ENCODE data around the gene PHF10.
"Not testable (repeated sequence)": the region's sequence is repeated elsewhere in the genome, so short reads cannot be mapped to it uniquely, and the experiment has no call there.

Gene PHF10

DNA sequence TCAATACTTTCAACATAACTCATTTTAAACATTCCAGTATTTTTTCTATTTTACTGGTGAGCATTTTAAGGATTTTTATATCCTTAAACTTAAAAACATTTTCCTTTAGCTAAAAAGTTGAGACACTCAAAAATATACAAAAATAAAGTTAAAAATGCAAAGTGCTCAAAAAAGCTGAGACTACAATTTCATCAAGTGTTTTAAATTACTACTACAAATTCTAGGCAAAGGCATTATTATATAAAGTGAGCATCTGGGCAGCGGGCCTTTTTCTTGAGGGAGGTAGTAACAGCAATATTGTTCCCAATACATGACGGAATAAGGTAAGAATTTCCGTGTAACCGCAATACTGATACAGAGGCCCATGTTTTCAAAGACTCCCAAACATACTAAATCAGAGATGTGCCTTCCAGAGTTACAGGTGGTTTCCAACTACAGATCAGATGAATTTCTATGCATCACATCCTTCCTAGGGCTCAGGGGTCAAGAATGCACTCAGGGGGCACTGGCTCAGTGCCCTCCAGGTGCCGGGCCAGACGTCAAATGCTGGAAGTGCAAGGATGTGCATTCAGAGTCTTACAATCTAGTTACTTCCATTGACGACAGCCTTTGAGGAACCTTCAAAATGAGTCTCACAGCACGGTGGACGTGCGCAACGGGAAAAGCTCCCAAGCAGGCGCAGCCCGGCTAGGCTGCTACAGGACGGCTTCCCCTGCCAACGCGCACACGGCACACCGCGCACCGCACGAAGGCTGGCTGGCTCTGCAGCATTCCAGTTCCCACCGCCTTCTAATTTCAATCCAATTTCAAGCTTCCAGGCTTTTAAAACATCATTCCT, 1.7 kb downstream of the PHF10 start:
- peak; percentile 14 to 15 for DNase-seq

DNA sequence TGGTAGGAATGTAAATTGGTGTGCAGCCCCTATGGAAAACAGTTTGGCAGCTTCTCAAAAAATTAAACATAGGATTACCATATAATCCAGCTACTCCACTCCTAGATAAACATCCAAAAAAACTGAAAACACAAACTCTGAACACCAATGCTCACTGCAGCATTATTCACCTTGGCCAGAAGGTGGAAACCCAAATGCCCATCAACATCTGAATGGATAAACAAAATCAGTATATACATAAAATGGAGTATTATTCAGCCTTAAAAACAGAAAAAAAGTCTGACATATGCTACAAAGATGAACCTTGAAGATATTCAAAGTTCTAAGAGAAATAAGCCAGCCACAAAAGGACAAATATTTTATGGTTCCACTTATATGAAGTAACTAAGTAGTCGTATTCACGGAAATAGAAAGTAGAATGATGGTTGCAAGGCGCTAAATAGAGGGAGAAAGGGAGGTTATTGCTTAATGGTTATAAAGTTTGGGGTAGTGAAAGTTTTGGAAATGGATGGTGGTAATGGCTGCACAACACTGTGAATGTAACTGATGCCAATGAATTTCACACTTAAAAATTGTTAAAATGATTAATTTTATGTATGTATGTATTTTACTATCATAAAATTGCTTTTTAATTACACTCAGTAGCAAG, 4.0 kb downstream of the PHF10 start:
- DNase-seq, result no peak

DNA sequence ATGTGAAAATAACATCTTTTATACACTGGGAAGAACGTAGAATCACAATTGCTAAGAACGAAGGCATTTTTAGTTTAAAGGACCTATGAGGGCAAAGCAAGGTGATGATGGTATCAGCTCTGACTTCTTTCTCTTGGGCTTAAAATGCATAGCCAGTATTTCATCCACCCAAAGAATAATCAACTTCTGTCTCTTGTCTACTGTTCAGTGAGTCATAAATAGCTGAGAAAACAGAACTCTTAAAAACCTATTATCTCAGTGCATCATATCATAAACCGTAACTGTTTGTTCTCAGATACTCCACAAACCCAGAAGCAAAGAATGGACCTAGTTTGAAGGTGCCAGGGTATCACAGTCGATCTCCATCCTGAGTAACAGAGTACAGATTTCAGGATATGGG, 5.2 kb downstream of the PHF10 start:
- no peak for DNase-seq

DNA sequence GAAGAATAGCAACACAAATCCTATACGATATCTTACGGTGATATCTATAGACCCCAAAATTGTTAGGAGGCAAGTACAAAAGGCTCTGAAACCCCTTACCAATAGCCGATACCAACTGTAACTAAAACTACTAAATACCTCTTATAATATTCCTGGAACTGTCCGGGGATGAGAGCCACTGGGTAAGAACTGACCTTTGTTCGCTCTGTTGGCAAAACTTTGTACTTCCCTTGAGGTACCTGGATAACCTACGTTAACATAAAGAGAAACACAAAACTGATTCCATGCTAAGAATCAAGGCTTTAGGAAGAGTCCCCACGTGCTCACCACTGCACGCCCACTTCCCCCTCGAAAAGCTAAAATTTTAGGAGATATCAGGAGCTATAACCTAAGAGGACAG, 9.7 kb downstream of the PHF10 start:
- DNase-seq, result no peak

DNA sequence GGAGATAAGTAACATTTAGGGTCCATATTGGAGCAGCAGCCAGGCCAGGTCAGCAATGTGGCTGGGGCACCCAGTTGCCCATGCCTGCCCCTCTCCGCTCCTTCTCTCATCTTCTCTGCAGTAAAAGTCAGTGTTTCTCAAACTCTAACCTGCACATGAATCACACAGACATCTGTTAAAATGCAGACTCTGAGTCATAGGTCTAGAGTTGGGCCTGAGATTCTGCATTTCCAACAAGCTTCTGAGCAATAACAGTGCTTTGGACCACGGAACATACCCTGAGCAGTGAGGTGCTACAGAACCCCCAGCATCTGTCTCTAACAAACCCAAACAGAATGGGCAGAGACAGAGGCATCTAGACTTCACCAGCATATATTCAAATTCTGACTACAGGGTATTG, 10.1 kb downstream of the PHF10 start:
- DNase-seq, result no peak

DNA sequence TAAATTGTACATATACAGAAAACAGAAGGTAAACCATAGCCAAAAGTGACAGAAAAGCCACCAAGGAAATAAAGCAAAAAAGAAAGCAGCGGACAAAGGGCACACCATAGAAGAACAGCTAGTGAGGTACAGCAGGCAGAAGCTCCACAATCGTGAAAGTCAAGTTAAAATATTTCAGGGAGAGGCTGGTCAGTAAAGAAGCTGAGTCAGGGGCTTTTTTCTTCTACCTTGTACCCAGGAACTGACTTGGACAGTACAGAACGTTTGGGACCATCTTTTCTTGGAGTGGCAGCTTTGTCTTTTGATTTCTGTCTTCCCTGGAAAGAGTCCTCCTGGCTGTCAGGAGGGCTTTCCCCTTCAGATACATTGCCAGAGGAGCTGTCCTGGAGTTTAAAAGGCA, 14.3 kb downstream of the PHF10 start:
- DNase-seq, result no peak

DNA sequence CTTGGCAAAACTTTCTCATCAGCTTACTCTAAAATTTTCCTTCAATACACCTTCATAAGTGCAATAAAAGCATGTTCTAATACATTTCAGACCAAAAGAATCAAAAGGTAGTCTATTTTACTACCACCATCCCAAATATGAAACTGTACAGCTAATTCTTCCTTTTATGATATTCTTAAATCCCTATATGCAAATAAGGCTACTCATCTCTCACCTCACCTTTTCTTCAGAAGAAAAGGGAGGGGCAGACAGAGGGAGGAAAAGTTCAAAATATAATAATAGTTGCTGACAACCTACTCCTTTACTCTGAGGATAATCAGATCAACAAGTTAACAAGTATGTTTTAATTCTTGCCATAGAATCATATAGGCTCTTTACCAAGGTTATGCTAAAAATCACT, 15.0 kb downstream of the PHF10 start:
- DNase-seq, result no peak

DNA sequence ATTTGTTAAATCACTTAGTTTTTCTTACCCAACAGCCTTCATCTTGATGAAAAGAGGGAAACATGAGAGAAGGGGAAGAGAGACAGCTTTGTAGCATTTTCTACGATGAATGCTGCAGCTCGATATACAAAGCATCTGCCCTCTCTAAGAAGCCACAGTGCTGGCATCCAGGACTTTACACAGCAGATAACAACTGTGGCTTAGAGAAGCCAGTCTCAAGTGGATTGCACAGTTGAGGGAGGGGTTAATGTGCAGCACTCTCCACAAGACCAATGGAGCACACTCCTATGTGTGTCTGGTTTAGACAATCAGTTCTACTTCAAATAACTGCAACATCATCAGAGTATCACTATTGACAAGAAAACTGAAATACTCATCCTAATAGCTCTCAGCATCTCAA, 16.5 kb downstream of the PHF10 start:
- no peak for DNase-seq

DNA sequence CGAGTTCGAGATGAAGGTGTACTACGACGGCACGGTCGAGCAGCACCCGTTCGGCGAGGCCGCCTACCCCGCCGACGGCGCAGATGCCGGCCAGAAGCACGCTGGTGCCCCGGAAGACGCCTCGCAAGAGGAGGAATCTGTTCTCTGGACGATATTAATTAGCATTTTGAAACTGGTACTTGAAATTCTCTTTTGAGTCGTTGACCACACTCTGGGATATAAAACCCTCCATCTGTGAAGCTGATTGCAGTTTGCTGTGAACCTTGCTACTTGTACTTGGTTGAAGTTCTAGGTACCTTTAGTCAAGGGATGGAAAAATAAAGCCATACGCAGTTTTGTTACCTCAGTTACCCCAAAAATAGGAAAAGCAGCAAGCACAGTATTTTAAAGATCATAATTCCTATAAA, 21.5 kb downstream of the PHF10 start:
- DNase-seq, result no peak

DNA sequence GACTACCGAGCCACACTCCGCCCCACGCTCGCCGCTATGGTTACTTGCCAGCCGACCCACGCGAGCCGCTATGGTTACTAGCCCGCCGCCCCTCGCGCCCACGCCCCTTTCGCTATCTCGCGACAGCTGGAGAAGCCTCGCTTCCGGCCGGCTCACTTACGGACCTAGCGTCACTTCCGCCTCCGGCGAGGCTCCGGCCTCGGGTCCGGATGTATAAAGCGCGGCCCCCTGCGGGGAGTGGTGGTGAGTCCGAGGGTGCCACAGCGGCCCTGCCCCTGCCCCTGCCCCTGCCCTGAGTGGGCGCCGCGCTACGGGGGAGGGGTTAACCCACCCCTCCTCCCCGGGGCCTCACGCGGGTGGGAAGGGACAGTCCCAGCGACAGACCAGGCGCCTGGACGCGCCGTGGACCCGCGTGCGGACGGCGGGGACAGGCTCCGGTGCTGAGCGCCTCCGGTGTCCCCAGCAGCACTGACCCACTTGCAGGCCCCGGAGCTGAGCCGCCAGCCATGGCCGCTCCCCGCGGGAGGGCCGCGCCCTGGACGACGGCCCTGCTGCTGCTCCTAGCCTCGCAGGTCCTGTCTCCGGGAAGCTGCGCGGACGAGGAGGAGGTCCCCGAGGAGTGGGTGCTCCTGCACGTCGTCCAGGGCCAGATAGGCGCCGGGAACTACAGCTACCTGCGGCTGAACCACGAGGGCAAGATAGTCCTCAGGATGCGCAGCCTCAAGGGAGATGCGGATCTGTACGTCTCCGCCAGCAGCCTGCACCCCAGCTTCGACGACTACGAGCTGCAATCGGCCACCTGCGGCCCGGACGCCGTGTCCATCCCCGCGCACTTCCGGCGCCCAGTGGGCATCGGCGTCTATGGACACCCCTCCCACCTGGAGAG, 22.1 kb downstream of the PHF10 start, which contains the start of the genes C6orf120 and WDR27:
Gene C6orf120, plus strand, starts transcription at position 173 of the 886 bp plus-strand sequence. Its CDS starts 334 bp downstream, at position 507.
Gene WDR27, minus strand, starts transcription at position 76 of the 886 bp plus-strand sequence. CDS start 13,024 bp downstream, outside the sequence.
- peak; percentile 91 to 94 for DNase-seq

DNA sequence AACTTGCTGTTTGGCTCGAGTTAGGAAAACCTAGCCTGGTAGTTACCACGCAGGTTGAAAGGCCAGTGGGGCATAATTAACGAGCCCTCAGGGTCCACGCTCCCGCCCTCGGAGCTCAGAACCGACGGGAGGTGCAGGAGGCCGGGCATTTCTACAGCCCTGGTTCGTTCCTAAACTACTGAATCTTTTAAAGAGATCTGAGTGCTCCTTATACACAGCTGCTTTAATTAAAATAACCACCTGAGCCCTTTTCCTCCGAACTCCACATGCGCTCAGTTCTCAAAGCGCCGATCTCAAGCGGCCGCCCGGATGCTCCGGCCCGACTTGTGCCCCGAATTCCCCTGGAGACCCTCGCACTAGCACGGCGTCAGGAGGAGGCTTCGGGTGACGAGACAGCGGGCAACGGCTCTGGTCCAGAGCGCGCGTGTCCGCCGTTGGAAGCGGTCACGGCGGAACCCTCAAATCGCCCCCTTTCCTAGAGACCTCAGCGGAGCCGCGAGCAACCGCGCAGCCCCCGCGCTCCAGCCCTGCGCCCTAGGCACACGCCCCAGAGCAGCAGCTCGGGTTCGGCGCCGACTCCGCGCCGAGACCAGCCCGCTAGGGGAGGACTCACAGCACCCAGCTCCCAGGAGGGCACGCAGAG, 22.9 kb downstream of the PHF10 start:
- no peak for DNase-seq

DNA sequence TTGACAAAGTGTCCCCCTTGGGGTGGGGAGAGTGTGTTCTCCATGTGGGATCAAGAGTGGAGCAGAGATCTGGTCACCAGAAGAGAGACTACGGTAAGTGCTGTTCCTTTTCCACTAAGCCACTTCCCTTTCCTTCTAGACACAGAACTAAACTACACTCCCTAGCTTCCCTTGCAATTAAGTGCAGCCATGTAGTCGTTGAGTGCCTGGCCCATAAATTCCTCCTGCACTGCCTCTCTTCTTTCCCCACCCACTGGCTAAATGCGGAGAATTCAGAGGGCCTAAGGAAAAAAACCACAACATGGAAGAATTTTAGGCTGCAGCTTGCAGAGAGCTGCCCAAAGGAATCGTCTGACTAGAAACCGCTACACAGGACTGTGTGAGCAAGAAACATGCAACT, 24.0 kb downstream of the PHF10 start:
- DNase-seq, result peak in 1 of 2 donors; percentile 4

DNA sequence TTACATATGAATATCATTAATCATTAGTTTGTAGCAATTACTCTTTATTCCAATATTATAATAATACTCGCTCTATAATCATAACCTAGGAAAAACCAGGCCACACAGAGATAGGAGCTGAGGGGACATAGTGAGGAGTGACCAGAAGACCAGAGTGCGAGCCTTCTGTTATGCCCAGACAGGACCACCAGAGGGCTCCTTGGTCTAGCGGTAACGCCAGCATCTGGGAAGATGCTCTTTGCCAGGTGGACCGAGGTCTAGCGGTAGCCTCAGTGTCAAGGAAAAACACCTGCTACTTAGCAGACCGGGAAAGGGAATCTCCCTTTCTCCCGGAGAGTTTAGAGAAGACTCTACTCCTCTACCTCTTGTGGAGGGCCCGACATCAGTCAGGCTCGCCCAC, 27.2 kb downstream of the PHF10 start:
- not testable (repeated sequence) for DNase-seq

DNA sequence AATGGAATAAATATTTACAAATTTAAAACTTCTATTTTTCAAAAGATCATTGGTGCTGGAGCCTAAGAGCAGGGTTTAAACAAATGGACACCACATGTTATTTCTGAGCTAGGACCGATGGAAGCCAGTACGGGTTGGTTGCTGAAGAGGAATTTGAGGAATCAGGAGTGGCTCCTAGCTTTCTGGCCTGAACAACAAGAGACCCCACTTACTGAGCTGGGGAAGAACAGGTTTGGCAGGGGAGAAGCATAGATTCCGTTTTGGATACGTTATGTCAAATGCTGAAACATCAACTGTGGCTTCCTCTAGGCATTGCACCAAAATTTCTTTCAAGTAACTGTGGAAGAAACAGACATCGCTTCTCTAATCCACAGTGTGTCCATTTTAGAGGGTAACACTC, 29.2 kb downstream of the PHF10 start:
- no peak for DNase-seq

DNA sequence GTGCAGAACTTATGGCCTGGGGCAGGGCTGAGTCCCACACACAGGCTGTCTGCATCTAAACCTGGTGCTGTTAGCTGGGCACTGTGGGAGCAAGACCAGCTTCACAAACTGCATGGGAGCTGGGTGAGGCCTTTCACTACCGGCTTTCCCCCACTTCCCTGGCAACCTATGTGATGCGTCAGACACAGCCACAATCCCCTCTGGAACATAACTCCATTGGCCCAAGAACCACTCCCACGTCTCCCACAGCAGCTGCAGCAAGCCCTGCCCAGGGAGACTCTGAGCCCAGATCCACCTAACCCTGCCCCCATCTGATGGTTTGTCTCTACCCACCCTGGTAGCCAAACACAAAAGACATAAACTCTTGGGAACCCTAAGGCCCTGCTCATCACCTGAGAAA, 31.8 kb downstream of the PHF10 start:
- DNase-seq, result no peak

DNA sequence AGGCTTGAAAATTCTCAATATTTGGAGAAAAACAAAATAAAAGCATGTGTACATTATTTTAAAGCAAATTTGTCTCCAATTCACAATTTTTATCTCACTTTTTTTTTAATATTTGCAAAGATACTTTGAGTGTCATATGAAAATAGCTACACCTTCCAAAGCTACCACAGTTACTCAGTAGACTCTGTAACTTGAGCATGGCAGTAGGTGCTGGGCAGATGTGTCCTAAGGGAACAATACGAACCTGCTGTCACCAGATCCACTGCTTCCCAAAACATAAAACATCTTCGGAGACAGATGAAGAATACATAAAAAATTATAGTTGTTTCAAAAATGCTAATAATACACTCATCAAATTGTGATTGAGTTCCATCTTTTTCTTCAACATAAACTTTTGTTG, 33.0 kb downstream of the PHF10 start:
- no peak for DNase-seq

DNA sequence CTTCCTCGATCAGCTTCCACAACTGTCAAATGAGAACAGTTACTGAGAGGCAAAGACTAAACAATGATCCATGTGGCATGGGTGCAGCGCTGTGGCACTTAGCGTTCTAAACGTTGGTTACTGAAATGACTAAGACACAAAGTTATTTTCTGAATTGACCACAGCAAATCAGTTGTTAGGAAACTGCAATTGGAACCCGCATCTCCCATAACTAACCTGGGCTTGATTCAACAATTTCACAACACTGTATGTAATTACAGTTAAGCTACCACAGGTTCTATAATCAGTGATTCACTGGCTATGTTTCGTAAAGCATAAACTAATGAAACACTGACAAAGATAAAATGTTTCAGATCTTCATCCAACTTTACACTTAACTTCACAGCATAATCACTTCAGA, 35.0 kb downstream of the PHF10 start:
- no peak for DNase-seq

DNA sequence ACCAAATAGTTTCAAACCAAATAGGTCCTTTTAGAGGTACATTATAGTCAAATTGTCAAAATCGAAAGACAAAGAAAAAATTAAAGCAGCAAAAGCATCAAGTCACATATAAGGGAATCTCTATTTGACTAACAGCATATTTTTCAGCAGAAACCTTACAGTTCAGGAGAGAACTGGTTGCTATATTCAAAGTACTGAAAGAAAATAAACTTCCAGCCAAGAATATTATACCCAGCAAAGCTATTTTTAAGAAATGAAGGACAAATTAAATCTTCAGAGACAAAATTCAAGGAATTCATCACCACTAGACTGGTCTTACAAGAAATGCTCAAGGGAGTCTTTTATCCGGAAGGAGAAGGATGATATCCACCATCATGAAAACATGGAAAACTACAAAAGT, 38.4 kb downstream of the PHF10 start:
- DNase-seq, result no peak

DNA sequence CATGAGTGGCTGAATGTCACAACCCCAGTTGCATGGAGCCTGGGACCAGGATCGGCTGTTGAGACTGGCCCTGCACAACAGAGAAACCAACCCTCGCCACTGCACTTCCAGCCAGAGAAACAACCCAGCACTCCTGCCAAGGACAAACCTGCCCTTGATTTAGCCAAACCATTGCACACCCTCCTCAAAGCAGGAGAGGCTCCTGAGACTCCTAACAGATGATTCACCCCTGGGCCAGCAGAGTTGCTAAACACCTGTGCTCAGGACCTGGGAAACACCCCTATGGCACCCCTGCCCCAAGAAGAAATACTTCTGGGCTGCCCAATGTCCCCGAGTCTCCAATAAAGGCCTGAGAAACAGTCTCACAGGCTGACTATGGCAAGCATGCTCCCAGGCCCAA, 40.2 kb downstream of the PHF10 start:
- DNase-seq, result no peak

DNA sequence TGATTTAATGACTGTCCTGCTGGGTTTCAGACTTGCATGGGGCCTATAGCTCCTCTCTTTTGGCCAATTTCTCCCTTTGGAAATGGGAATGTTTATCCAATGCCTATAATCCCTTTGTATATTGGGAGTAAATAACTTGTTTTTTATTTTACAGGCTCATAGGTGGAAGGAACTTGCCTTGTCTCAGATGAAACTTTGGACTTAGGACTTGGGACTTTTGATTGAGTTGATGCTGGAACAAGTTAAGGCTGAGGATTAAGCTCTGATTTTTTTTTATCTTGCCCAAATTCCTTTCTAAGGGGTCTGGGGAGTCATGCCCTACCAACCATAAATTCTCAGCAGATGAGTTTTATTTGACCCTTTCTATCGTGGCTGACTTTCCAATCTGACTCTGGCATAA, 46.0 kb downstream of the PHF10 start:
- DNase-seq, result no peak

DNA sequence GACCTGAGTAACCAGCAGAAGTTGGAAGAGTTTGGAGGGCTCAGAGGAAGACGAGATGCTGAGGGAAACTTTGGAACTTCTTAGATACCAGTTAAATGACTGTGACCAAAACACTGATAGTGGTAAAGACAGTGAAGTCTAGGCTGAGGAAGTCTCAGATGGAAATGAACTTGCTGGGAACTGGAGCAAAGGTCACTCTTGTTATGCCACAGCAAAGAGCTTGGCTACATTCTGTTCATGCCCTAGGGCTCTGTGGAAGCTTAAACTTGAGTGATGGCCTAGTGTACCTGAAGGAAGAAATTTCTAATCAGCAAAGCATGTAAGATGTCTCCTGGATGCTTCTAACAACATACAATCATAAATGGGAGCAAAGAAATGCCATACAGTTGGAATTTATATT, 47.2 kb downstream of the PHF10 start:
- DNase-seq, result no peak

DNA sequence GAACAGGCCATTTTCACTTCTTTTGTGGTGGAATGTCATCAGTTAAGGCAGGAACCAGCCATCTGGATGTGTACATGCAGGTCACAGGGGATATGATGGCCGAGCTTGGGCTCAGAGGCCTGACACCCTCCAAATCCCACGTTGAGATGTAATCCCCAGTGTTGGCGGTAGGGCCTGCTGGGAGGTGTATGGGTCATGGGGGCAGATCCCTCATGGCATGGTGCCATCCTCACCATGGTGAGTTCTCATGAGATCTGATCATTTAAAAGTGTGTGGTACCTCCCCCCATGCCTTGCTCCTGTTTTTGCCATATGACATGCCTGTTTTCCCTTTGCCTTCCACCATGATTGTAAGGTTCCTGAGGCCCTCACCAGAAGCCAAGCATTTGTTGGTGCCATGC, 49.3 kb downstream of the PHF10 start:
- DNase-seq, result no peak

DNA sequence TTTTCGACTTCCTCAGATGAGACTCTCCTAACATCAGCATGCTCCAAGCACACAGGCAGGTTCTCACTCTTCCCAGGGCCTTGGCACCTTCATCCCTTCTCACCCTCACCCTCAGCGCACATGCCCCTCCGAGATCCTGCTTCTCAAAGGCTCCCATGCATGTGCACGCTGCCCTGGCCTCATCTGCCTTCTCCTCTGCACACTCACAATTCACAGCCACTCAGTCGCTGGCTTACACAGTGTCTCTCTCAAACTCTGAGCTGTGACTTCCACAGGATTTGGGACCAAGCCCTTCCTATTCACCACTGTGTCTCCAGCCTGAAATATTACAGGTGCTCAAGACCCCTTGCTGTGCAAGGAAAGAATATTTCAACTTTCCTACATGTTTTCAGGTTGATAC, 52.7 kb downstream of the PHF10 start:
- DNase-seq, result no peak
